ENCODE data around the gene GFI1B.
"Not testable (repeated sequence)": the region's sequence is repeated elsewhere in the genome, so short reads cannot be mapped to it uniquely, and the experiment has no call there.

The GFI1B gene

DNA sequence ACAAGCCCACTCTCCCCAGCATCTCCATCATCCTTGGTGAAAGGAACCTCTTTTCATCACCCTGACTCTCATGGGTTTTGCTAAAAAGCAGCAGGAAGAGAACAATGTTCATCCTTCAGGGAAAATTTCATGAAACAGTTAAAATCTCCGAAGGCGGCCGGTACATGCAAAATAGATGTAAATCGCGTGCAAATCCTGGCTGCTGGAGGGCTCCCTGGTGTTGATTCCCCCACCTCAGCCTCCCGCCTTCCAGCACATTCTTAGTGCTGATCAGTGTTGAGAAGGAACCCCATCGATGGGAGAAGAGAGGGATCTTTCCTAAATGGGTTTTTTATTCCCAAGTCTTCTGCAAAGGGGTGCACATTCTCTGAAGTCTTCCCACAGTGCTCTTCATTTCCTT is 8.7 kb upstream of the GFI1B start:
- DNase-seq = peak; percentile 69

DNA sequence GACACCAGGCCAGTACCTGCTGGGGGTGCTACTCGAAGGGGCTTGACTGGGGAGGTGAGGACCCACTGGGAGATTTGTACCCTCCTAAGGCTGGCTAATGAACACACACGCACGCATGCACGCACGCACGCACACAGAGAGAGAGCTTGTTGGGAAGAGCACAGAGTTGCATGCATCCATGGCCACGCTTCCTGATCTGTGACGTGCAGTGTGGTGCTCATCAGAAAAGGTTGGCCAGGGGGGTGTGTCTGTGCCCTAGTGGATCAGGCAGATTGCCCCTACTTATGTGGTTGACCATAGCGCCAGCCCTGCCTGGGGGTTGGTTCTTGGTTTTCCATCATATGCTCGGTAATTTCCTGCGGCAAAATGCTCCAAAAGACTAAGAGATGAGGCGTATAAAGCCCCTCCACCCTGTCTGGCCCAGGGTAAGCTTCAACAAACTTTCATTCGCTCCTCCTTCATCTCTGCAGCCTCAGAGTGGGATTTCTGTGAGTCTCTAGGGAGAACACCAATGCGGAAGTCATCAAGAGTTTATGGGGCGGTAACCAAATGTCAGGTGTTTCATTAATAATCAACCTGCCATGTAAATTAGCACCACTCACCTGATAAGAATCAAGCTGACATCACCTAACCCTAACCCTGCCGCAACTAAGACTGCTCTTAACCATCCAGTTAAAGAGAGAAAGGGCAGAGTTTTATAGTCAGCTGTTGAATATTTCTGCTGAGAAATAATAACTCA is 8.0 kb upstream of the GFI1B start:
- peak; percentile 26 for DNase-seq

DNA sequence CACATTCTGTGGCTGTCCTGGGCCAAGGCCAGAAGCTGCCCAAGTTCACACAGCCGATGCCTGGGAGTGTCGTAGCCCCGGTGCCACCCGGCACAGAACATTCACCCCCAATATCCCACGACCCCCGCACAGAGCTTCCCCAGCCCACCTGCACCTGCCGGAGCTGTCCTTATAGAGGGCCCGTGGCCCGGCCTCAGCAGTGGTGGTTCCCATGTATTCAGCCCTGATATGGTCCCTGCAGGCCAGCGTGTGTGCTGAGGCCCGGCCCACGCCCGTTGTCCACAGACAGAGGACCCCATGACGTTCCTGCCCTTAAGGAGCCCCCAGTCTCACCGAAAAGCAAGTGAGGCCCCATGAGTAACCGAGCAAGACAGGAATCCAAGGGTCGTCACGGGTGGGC is 5.3 kb upstream of the GFI1B start:
- no peak for DNase-seq

DNA sequence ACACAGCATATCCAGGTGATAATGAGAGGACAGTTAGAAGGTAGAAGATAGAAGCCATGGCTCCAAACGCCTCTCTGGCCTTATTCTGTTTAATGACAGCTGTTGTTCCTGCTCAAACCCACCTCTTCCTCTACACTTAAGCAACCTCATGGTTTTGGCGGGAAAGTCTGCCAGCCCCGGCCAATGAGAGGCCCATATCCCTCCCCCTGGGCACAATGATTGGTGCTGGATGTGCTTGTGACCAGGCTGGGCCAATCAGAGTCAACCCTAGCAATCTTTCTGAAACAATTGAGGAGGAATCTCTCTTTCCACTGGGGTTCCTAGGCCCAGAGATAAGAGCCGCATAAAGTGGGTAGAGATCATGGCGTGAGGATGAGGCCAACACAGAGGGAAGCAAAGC is 4.8 kb upstream of the GFI1B start:
- no peak for DNase-seq

DNA sequence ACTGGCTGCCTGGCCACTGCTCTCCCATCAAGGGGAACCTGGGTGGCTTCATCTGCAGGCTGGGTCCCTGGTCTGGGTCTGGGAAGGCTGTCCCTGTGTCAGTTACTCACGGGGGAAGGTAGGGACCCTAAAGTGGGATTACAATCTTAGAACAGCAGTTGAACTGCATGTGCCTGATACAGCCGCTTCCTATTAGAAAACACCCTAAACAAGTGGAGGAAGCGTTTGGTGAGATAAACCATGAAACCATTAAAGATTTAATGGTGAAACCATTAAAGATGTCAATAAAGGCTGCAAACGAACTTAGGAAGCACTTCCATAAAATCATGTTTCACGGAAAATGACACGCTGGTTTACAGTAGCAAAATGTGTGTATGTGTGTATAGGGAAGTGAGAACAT is 2.5 kb upstream of the GFI1B start:
- DNase-seq = no peak

DNA sequence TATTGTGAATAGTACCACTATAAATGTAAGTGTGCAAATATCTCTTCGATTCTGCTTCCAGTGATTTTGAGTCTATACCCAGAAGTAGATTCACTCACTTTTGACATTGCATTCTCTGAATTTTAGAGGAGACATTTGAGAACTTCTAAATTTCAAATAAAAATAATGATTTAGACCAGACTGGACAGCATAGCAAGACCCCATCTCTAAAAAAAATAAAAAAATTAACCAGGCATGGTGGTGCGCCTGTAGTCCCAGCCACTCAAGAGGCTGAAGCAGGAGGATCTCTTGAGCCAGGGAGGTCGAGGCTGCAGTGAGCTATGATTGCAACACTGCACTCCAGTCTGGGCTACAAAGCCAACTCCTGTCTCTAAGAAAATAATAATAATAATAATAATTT is 1.9 kb upstream of the GFI1B start:
- no peak for DNase-seq

DNA sequence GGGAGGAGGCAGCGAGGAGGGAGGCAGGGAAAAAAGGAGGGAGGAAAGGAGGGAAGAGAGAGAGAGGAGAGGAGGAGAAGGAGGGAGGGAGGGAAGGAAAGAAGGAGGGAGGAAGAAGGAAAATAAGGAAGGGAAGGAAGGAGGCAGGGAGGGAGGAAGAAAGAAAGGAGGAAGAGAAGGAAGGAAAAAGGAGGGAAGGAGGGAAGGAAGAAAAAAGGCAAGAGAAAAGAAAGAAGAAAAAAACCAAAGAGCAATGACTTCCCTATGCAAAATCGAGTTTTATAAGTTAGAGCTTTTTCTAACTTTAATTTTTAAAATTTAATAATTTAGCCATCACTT is 413 bp upstream of the GFI1B start:
- DNase-seq = no peak

DNA sequence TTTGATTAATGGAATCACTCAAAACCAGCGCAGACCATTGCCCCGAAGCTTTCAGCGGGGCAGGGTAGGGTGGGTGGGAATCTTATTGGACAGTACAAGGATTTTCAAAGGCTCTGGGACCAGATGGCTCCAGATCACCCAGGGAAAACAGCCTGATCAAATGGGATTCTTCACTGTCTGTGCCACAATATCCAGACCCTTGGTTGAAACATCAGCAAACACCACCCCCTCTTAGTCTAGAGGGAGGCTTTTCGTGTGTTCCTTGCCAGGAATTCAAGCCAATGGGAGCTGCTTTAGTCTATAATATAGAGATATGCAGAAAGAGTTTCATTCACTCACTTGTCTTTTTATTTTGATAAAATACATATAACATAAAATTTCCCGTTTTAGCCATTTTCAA is 1.7 kb downstream of the GFI1B start:
- no peak for DNase-seq

DNA sequence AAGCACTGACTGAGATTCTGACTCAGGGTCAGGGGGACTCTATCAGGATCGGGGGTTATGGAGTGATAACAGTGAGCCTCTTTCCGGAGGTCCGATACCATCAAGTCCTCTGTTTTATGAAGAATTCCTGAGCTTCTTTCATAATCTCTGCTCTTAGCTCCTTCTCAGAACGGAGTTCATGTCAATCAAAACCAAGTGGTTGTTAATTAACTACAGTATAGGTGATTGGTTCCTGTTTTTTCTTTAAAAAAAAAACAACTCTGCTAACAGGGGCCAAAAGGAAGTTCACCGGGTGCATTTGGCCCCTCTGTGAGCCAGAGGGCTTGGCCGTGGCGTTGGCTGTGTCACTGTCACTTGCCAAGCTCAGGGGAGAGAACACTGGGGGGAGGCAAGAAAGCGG is 4.0 kb downstream of the GFI1B start:
- no peak for DNase-seq

DNA sequence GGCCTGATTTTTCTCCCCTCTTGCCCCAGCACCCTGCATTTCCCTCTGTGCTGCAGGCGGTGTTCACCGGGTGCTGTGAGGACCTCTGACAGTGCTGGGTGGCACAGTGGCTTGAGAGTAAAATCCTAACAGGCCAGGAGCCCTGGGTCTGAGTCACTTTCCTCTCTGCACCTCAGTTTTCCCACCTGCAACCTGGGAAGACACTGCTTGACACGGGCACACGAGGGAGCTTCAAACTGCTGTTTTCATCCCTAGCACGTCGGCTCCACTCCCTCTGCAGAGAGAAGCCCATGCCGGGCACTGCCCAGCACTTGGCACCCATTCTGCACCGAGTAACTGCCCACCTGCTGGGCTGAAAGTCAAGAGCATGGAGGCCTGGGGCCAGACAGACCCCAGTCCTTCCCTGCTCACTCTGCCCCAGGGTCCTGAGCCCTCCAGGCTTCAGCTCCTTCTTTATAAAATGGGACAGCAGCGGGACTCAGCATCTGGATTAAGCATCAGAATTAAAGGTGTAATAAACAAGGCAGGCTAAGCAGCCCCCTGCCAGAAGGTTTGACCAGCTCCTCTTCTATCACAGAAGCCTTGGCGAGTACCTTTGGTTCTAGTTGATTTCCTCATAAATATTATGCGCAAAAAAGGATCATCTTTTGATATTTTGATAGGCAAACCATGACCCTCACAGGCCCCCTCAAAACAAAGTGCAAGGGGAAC is 5.2 kb downstream of the GFI1B start:
- DNase-seq = no peak

DNA sequence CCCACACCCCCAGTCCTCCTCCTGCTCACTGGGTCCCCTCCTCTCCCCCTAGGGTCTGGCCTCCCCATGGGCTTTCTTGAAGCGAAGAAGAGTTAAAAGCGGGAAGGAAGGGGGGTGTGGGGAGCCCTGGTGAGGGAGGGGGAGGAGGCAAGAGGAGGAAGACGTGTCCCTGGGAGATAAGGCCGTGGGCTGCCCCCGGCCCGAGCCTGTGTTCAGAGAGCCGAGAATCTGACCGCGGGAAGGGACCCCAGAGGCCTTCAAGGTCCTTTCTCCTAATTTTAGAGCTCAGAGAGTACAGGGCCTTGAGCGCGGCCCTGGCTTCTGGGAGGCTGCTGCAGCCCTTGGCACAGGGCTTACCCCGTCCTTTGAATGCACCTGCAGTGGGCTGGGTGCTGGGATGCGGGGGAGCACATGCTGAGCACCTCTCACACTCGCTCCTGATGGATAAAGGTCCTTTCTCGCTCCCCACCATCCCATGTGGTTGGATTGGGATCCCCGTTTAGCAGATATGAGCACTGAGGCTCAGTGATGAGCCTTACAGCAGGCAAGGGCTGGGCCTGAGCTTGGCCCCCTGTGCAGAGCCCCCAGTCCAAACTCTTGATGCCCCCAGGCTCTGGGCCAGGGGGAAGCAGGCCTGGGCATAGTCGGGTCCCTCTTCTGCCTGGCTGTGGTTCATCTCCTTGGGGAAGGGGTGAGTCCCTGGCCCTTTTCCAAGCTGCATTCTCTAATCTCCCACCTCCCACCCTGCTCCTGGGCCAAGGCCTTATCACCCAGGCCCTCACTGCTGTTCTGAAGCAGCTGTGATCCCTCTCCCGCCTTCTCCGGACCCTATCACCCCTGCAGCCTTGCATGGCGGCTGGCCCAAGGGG is 5.9 kb downstream of the GFI1B start:
- DNase-seq = no peak

DNA sequence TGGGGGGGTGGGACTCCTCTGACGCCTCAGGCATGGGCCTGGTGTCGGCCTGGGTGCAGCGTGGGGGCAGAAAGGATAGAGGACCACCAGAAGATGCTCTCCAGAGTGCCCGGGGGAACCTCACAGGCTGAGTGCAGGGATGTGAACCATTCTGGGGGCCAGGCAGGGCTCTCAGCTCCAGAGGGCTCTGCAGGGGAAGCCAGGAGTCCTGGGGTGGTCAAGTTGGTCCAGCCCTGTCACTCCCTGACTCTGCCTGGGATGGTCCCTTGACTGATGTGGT is 6.5 kb downstream of the GFI1B start:
- DNase-seq = no peak

DNA sequence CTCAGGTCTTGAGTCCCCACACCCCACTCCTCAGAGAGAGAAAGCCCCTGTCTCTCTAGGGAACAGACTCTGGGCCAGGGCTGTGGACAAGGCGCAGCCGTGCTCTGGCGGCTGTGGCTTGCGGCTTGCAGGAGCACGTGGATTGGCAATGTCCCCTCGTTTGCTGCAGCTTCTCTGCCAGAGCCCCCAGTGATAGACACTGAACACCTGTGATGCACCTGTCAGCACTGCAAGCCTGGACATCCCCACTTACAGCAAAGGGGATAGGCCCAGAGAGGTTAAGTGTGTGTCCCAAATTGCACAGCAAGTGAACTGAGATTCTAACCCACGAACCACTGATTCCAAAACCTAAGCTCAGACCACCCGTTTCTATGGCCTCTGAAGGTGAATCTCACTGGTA is 7.0 kb downstream of the GFI1B start:
- DNase-seq = no peak

DNA sequence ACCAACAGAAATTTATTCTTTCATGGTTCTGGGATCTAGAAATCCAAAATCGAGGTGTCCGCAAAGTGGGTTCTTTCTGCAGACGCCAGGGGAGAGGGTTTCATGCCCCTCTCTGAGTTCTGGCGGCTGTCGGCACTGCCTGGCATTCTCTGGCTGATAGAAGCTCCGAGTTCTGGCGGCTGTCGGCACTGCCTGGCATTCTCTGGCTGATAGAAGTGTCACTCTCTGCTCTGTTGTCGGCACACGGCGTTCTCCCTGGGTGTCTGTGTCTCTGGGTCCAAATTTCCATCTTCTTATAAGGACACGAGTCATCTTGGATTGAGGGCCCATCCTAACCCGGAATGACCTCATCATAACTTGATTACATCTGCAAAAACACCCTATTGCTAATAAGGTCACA is 7.6 kb downstream of the GFI1B start:
- DNase-seq = no peak

DNA sequence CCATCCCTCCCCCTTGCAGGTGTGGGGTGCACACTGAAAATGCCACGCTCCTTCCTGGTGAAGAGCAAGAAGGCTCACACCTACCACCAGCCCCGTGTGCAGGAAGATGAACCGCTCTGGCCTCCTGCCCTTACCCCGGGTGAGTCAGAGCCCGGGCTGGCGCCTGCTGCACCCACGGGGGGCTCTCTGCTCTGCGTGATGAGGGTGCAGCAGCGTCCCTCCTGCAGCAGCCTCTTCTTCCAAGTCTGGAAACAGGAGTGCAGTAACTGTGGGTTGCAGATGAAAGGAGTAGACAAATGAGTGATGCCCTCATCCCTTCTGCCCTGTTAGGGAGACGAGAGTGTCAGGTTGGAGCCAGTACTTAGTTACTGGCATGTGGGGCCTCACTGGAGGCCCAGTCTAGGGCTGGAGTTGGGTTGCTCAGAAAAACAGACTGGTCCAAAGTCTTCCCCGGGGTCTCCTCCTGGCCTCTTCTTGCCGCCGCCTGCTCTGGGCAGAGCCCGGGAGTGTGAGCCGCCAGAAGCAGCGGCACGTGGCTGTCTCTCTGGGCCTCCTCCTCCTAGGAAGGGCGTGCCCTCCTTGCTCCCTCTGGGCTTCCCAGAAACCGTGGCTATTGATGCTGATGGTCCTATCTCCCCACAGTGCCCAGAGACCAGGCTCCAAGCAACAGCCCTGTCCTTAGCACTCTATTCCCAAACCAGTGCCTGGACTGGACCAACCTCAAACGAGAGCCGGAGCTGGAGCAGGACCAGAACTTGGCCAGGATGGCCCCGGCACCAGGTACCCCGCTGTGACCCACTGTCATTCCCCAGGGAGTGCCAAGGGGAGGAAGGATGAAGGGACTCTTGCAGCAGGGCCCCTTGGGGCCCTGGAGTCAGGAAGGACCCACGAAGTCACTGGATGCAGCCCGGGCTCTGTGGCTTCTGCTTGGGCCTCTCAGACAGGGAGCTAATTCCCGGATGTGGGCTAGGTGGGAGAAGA is 8.4 kb downstream of the GFI1B start:
- DNase-seq = no peak

DNA sequence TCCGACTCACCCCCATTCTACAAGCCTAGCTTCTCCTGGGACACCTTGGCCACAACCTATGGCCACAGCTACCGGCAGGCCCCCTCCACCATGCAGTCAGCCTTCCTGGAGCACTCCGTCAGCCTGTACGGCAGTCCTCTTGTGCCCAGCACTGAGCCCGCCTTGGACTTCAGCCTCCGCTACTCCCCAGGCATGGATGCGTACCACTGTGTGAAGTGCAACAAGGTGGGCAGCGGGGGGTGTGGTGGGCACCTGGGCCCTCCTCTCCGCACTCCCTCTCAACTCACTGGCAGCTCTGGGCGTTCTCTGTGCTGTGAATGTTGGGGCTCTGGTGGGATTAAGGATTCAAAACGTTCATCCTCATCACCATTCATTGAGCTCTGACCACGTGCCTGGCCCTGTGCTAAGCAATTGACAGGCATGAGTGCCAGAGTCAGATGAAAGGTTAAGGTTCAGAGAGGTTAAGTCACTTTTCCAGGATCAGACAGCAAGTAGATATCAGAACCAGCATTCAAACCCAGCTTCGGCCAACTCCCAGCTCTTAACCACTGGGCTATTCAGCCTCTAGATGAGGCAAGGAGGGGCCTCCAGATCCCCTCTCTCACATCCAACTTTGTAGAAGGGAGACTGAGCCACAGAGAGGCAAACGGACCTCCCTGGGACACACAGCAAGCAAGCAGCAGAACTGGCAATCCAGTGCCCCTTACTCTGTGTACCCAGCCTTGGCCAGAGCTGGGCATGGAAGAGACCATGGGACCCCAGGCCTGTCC is 9.9 kb downstream of the GFI1B start:
- DNase-seq = no peak

DNA sequence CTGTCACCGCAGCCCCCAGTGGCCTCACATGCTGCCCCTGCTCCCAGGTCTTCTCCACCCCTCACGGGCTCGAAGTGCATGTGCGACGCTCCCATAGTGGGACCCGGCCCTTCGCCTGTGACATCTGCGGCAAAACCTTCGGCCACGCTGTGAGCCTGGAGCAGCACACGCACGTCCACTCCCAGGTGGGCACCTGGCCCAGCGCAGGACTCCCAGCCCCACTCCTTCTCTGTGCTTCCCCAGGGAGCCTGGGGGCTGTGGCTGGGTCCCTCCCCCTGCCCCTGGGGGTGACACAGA is 10.5 kb downstream of the GFI1B start:
- DNase-seq = no peak

DNA sequence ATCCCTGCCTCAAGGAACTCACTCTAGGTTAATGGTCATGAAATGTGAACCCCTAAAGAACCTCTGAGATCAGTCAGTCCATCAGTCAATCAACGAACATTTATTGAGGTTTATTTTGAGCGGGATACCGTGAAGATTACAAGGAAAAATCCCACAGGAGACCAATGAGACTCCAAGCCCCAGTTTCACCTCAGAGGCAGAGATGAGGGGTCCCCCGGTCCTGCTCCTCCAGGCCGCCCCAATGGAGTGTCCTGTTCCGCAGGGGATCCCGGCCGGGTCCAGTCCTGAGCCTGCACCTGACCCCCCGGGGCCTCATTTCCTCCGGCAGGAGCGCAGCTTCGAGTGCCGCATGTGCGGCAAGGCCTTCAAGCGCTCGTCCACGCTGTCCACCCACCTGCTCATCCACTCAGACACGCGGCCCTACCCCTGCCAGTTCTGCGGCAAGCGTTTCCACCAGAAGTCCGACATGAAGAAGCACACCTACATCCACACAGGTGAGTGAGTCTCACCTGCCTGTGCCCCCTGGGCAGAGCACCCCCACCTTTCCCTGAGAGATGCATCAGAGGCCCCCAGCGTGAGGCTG is 11.0 kb downstream of the GFI1B start:
- no peak for DNase-seq

DNA sequence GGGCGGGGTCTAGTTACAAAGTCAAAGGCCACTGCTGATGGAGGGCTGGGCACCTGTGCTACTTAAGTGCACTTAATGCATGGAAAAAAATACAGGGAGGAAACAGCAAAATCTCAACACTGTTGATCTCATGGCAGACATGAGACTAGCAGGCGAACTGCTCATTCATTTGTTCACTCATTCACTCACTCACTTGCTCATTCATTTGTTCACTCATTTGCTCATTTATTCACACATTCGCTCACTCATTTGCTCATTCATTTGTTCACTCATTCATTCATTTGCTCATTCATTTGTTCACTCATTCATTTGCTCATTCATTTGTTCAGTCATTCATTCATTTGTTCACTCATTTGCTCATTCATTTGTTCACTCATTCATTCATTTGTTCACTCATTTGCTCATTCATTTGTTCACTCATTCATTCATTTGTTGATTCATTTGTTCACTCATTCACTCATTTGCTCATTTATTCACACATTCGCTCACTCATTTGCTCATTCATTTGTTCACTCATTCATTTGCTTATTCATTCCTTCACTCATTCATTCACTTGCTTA is 11.6 kb downstream of the GFI1B start:
- DNase-seq = not testable (repeated sequence)

DNA sequence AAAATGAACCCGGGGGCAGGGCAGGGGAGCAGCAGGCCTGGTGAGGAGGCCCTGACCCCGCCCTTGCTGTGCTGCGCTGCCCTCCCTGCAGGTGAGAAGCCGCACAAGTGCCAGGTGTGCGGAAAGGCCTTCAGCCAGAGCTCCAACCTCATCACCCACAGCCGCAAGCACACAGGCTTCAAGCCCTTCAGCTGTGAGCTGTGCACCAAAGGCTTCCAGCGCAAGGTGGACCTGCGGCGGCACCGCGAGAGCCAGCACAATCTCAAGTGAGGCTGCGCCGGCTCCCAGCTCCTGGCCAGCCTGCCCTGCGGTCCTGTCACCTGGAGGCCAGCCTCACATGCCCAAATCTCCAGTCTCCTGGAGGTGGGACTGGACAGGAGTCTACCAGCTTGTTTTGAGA is 12.3 kb downstream of the GFI1B start:
- DNase-seq = no peak

All from NCI-H1048 (cell line).